ENCODE data around the gene ZNF410. TPM values are rescaled to one million over a fixed set of nuclear protein-coding genes. Genes with fewer than 3 reads are reported as not detected.

The ZNF410 gene
- total RNA-seq, 1 experiment from 2014 or later: 28.1 TPM

GRCh38 chr14:73873660-73874059 lies 13.0 kb upstream of the ZNF410 start:
- Histone ChIP-seq H2BK15ac (ENCODE audit: low read depth, low read length) (no peak overlapping the region), H3K4me1 (ENCODE audit: insufficient read depth, low read length) (no peaks in the 10 kb centered on the region), H2AFZ (ENCODE audit: low read length) (no peak overlapping the region), H3T11ph (ENCODE audit: low read length) (no peak overlapping the region), H3K79me2 (ENCODE audit: insufficient read depth, low read length) (no peaks in the 10 kb centered on the region; the same call in 1 of the 2 replicates), H4K8ac (replicated peaks; ENCODE audit: insufficient read length, low read depth, low read length) (no peak overlapping the region), H4K91ac (ENCODE audit: insufficient read length, low read depth, low read length) (no peak overlapping the region), H3K79me1 (ENCODE audit: insufficient read depth, low read depth, low read length, poor library complexity, severe bottlenecking) (no peaks in the 10 kb centered on the region), H3K9me3 (ENCODE audit: control insufficient read depth, low read depth, low read length) (no peaks in the 10 kb centered on the region), H3K23ac (ENCODE audit: insufficient read length, low read depth, low read length) (no peak overlapping the region), H3K14ac (ENCODE audit: insufficient read depth, low read length) (no peak overlapping the region), H3K23me2 (ENCODE audit: insufficient read length, low read depth, low read length, poor library complexity, severe bottlenecking) (no peaks in the 10 kb centered on the region), H2BK20ac (ENCODE audit: low read depth, low read length, poor library complexity, severe bottlenecking) (no peak overlapping the region), H3K4ac (ENCODE audit: low read depth, low read length) (no peak overlapping the region), H4K20me1 (ENCODE audit: control insufficient read depth, insufficient read depth, insufficient read length) (no peaks in the 10 kb centered on the region), H2AK5ac (ENCODE audit: insufficient read length, low read length) (no peak overlapping the region), H2BK5ac (ENCODE audit: insufficient read length, low read length) (no peak overlapping the region), H3K27ac (ENCODE audit: insufficient read length, low read depth, low read length) (no peak overlapping the region), H3K56ac (ENCODE audit: insufficient read length, low read depth, low read length) (no peak overlapping the region), H3K18ac (ENCODE audit: insufficient read length, low read depth, low read length) (no peak overlapping the region), H4K5ac (ENCODE audit: insufficient read length, low read depth, low read length) (no peak overlapping the region), H2BK12ac (ENCODE audit: insufficient read length, low read depth, low read length) (no peak overlapping the region), H3K9ac (ENCODE audit: extremely low read depth, insufficient read length, low read length) (no peak overlapping the region), H3K4me2 (ENCODE audit: insufficient read depth, insufficient read length, low read length) (no peak overlapping the region), H3K27me3 (ENCODE audit: insufficient read depth, low read length) (no peaks in the 10 kb centered on the region), H2BK120ac (ENCODE audit: low read depth, low read length, poor library complexity, severe bottlenecking) (no peak overlapping the region)
- DNase-seq: no peak
- H3K36me3 Mint-ChIP-seq (ENCODE audit: insufficient read depth in 1 of 3, low read depth in 3 of 3): peaks cover 2 to 8% (median 4%) of the 10 kb centered on the region in 3 experiments; a peak in 4 of 7 replicates
- no peaks in the 10 kb centered on the region for H3K9me3 Mint-ChIP-seq
- WGBS (ENCODE audit: extremely low coverage, insufficient read length, low lambda C conversion rate): no CpG with 5 or more reads among the region's 3 CpGs
- H3K4me3 Mint-ChIP-seq: no peak overlapping the region; a peak in 1 of 5 replicates
- H3K4me1 Mint-ChIP-seq: peaks cover 4 to 5% of the 10 kb centered on the region in 2 experiments; a peak in 3 of 4 replicates
- no peaks in the 10 kb centered on the region for H3K27me3 Mint-ChIP-seq (ENCODE audit: low read depth)
- no peak overlapping the region for H3K27ac Mint-ChIP-seq
- TF ChIP-seq CTCF (conservative IDR thresholded peaks at IDR 0.05): no peak
